GM12874 (cell line): ENCODE data around the gene SERINC2.

Experiments
- CTCF ChIP-seq: IDR thresholded peaks from 2 replicates; pipeline ENCODE4 v1.5.1; 2011; ENCODE audit warnings: low read depth, mild to moderate bottlenecking, control low read depth, low read length, moderate library complexity; ENCODE audit not compliant: insufficient read depth

Gene SERINC2

GRCh38 chr1:31410871-31411270, 2.1 kb upstream of the SERINC2 start:
- no peak for TF ChIP-seq CTCF

GRCh38 chr1:31412205-31412604, 808 bp upstream of the SERINC2 start:
- TF ChIP-seq CTCF: no peak

- TF ChIP-seq CTCF: no peak
These were observed 490 bp downstream of the SERINC2 start for GRCh38 chr1:31413405-31414001.

GRCh38 chr1:31414980-31415370, 2.0 kb downstream of the SERINC2 start:
- no peak for TF ChIP-seq CTCF

GRCh38 chr1:31415658-31416057, 2.6 kb downstream of the SERINC2 start:
- TF ChIP-seq CTCF: no peak

GRCh38 chr1:31416101-31416736, 3.2 kb downstream of the SERINC2 start:
- TF ChIP-seq CTCF: no peak

GRCh38 chr1:31417148-31417547, 4.1 kb downstream of the SERINC2 start:
- TF ChIP-seq CTCF: no peak
